Ramos (cell line): Measurements from ENCODE around the gene DNLZ.

Experiments used
- in situ Hi-C: fragments of 300-500 bp; cut with MboI; formaldehyde crosslinking; loops from one replicate; pipeline ENCODE4 v1.14.3; 2022; ENCODE audit warnings: low sequenced_read_pairs; ENCODE audit not compliant: unreplicated experiment

Gene DNLZ

DNA sequence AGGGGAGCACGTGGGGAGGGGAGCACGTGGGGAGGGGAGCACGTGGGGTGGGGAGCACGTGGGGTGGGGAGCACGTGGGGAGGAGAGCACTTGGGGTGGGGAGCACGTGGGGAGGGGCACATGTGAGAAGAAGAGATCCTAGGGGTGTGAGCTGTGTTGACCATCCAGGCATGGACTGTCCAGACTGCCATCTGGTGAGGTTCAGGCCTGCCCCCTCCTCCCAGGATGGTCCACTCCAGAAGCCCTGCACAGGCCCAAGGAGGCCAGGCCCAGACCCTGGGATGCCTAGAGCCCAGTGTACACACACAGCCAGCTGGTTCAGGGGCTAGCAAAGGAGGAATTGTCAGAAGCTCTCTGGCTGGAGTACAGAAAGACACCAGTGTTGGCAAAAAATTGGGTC lies 34.1 kb upstream of the DNLZ start:
- in situ Hi-C loops = no loop called here

DNA sequence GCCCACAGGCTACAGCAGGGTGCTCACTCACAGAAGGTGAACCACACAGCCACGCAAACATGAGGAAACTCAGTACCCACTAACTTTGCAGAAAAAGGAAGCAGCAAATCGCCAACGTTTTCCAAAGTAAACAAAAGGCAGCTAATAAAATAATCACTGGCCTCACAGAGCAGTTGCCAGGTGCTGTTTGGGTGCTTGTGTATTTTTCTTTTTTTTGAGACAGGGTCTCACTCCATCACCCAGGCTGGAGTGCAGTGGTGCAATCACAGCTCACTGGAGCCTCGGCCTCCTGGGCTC lies 32.6 kb upstream of the DNLZ start:
- in situ Hi-C loops = no loop called here

DNA sequence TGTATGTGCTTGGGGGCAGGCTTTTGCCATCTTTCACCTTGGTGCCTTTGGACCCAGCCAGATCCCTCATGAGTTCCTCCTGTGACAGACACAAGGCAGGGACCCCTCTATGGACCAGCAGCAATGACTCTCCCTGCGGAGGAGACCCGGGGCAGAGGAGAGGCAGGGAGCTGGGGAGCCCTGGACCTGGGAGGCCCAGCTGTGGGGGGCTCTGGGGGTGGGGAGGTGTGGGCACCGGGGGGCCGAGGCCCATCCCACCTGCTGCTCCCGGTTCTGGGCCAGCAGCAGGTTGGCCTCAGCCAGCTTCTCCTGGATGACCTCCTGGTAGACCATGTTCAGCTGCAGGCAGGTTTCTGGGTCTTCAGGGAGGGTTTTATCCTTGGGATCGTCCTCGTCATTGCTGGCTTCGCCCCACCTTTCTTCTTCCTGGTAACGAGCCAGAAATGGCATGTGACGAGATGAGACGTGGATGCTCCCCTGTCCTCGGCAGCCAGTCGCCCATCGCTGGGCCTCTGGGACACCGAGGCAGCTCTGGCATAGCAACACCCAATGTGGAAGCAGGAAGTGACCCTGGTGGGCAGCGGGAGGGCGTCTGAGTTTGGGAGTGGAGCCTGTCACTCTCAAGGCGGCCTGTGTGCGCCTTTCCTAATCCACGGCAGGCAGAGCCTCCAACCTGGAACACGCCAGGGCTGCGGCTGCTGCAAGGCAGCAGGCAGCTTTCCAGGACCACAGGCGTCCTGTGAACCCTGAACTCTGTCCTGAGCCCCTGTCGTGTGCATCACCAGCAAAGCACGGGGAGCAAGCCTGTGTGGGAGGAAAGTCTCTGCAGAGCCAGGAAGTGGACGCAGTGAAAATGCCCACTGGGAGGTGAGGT lies 32.0 kb upstream of the DNLZ start:
- in situ Hi-C loops = no loop called here

DNA sequence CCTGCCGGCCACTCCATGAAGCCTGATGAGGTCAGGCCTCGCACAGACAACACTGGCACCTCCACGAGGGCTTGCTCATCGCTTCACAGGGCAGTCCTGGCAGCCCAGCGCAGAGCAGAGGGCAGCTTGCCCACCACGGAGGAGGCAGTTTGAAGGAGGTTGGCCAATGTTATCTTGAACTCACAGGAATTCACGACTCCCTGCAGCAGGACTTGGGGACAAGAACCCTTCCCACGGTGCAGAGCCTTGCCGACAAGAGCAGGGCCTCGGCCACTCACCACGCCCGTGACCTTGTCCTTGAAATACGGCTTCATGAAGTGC lies 31.4 kb upstream of the DNLZ start:
- in situ Hi-C loops = no loop called here

DNA sequence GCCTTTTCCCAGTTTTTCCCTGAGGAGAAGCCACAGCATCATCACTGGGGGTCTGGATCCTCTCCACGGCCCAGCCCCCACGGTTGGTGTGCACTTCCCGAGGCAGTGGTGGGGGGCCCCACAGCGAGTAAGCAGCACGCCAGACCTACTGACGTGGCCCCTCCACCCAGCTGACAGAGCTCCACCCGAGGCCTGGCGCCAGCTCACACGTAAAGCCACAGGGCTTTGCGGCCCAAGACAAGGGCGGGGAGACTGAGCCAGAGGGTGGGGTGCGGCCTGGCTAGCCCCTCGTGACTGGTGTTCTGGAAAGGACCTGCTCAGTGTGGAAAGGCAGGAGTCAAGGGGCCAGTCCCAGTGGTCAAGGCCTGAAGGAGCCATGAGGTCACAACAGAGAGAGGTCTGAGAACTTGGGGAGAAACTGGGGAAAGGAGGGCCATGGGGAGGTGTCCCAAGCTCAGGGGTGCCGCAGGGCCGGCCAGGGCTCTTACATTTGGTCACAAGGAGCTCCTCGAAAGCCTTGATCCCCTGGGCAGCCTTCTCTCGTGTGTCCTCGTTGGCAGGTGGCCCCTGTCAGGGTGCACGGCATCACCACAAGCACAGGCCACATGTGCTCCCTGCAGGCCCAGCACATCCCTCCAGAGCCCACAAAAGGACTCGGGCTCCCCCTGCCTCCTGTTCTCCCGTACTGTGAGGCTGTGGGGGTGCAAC lies 30.9 kb upstream of the DNLZ start:
- in situ Hi-C loops = no loop called here

DNA sequence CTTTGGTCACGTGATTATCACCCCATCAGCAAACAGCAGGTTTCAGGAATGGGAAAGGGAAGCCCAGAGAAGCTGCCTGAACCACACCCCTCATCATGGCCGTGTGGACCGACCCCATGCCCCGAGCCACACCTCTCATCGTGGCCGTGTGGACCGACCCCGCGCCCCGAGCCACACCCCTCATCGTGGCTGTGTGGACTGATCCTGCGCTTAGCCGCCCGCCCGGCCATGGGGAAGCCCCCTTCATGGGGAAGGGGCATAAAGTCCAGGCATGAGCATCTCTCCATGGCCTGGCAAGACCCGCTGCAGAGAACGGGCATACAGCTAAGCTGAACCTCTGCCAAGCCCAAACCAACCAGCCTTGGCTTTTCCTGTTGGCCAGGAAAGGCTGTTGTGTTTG lies 30.0 kb upstream of the DNLZ start:
- in situ Hi-C loops = no loop called here

DNA sequence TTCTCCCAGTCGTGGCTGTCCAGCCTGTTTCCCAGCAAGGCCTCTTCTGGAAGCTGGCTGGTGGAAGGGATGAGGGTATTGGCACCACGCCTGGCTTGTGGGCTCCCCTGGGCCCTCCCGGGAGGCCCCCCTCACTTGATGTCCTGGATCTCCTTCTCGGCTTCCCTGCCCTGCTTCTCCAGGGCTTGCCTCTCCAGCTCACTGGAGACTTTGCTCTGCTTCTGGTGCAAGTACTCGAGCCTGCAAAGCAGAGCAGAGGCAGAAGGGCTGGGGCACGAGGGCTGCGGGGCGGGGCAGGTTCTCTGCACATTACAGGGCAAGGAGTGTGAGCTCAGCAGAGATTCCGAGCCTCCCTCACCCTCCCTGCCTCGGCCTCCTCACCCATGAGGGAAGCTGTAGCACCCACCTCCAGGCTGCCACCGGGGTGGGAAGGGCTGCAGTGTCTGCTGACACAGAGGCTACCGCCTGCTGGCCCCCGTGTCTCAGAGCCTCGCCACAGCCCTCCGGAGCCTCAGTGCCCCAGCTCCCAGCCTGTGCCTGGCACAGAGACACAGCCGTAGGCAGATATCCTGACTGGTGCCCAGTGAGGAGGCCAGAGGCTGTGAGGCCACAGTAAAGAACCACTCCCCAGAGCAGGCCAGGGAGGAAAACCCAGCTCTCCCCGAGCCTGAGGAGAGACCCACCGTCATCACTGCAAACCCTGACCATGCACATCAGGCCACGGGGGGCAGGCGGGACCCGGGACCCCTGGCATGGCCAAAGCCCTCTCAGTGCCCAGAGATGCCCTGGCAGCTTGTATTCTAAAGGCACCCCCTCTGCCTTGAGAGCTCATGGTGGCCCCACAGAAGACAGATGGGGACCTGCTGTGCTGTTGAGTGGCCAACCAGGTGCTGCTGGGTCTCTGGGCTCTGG lies 29.2 kb upstream of the DNLZ start:
- in situ Hi-C loops = no loop called here

DNA sequence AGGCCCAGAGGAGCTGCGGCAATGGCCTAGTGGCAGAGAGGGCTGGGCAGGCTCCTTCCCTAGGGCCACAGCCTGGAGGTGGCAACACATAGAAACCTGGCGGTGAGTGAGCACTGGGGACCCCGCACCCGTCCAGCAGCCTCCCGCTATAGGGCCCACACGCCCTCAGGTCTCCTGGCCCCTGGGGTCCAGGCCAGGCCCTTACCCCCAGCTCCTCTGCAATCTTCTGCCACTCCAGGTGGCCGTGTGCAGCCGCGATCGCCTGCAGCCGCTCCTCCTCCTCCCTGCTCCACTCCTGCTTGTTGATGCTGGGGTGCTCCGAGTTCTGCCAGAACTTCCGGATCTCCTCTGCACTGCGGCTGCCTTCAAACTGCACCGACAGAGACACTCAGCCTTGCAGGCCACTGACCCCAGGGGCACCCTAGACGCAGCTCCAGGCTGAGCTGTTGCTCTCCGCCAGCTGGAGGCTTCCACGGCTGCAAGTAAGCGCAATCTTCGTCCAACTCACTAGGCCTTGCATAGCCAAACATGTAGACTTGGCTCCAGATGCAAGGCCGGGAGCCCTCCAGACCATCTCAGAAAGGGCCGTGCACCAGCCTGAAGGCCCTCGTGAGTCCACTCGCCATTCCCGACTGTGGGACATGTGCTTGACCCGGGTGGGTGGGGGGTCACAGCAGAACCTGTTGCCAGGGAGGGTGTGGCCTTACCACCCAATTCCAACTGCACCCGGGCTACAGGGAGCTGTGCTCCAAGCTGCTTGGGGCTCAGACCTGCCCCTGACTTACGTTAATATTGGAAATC lies 28.4 kb upstream of the DNLZ start:
- in situ Hi-C loops = no loop called here

DNA sequence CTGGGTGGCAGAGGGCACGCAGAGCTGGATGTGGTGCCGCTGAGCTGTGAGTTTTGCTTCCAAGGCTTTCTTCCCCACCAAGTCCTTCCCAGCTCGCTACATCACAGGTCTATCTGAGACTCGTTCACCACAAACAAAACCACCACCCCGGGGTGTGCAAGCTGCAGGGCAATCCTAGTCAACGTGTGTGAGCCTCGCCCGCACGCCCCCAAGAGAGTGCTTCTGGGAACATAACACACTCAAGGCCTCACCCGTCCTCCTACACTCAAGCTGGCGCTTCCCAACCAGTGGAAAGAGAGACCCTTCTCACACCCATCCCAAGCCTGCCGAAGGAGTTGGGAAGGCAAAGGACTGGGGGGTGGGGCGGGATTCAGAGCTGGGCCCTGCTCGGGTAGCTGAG lies 25.9 kb upstream of the DNLZ start:
- in situ Hi-C loops = no loop called here

DNA sequence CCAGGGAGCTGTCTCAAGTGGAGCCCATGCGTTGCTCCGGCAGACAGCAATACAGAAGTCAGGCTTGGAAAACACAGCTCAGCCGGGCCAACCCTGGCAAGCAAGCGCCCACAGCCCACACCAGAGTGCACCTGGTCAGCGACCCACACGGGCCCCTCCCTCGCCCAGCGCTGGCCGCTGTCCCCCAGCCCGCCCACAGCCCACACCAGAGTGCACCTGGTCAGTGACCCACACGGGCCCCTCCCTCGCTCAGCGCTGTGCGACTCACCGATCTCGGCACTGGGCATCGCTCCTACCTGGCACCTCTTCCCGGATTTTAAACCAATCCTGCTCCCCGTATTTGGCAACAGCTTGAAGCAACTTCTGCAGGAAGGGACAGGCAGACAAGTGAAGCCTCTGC lies 23.7 kb upstream of the DNLZ start:
- in situ Hi-C loops = no loop called here

DNA sequence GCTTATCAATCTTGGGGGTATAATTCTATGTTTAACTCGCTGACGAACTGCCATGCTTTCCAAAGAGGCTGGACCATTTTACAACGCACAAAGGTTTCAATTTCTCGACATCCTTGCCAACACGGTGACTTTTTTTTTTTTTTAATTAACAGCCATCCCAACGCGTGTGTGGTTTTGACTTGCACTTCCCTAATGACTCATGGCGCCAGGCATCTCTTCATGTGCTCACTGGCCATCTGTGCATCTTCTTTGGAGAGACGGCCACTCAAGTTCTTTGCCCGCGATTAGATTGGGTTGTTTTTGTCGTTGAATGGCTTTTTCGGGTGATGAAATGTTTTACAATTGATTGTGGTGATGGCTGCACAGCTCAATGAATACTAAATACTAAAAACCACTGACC lies 22.5 kb upstream of the DNLZ start:
- in situ Hi-C loops = no loop called here

DNA sequence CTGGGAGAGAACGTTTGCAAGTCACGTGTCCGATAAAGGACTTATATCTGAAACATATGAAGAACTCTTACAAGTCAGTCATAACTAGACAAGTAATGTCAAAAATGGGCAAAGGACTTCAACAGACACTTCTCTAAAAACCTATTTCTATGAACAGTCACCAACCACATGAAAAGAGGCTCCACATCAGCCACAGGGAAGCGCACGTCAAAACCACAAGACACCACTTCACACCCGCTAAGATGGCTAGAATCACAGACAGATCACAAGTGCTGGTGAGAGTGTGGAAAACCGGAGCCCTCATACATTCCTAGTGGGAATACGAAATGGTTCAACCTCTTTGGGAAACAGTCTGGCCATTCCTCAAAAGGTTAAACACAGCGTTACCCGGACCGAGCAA lies 21.5 kb upstream of the DNLZ start:
- in situ Hi-C loops = no loop called here

DNA sequence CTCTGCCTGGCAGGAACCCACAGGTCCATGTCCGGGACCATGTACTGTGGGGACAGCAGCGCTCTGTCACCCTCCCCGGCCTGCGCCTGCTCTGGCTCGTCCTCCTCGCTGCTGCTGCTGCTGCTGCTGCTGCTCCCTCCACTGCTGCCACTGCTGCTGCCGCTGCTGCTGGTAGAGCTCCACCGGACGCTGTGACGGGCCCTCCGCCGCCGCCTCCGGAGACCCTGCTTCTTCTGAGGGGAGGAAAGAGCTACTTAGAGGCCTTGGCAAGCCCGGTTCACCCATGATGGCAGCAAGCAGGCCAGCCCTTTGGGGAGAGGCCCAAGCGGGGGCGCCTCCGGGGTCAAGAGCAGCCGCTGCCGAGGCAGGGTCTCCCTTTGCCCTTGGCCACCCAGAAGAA lies 19.9 kb upstream of the DNLZ start:
- in situ Hi-C loops = no loop called here

DNA sequence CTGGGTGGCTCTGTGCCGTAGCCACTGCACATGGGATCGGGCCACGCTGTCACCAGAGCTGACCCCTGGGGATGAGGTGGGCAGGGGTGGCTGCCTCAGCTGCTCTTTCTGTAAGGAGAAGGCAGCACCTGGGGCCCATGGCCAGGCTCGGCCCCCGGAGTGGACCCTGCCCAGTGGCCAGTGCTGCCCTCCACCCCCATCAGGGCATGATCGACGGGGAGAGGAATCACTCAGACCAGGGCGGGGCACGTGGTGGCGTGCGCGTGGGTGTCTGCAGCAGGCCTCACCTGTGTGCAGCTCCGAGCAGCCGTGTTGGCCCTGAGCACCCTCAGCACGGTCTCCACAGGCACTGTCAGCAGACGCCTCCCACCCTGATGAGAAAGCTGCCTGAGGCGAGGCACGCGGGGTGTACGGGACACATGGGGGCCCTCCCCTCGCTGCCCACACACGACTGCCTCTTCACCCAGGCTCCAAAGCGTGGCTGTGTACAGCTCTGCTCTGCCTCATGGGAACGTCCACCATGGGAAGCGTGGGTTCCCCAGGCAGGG lies 18.5 kb upstream of the DNLZ start:
- in situ Hi-C loops = no loop called here

DNA sequence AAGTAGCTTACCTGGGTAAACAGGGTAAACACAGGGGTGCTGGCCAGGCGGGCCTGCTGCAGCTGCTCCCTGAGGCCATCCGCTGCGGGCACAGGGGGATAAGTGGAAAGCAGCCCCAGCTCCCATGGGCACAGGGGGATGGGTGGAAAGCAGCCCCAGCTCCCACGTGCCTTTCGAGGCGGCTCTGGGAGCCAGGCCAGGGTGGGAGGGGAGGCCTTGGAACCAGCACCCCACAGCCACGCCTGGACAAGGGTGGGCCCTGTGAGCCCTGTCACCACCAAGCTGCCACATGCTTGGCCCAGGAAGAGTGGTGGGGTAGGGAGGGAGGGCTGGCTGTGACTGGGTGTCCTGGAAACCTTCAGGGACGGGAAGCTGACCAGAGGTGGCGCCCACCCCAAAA lies 17.8 kb upstream of the DNLZ start:
- in situ Hi-C loops = no loop called here

DNA sequence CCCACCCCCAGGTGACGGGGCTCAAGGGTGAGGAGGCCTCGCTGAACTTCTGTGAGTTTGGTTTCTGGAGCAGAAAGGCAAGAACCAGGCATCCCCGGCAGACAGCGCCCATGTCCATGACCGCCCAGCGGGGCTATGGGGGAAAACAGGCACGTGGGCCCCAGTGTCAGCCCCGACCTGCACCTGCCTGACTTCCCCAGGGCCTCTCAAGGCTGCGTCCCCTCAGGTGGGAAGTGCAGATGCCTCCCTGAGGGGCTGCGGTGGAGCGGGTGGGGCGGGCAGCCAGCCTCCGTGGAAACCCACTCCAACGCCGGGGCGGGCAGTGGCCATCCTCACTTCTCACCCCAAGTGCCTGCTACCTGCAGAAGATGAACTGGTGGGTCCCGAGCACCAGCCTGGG lies 16.8 kb upstream of the DNLZ start:
- in situ Hi-C loops = no loop called here

DNA sequence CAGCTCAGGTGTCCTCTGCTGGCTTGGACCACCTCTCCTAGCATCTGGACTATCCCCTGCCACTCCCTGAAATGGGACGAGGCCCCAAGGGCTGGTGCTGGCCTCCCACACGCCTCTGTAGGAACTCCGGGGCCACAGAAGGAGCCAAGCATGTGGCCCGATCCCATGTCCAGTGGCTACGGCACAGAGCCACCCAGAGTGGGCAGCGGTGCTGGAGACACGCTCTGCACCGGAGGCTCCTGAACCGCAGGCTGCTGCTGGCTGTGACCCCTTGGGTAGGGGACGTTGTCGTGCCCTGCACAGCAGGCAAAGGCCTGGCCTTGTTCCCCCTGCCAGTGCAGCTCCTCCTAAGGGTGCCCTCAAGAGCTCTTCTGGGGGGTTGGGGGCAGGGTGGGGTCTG lies 16.3 kb upstream of the DNLZ start:
- in situ Hi-C loops = no loop called here

DNA sequence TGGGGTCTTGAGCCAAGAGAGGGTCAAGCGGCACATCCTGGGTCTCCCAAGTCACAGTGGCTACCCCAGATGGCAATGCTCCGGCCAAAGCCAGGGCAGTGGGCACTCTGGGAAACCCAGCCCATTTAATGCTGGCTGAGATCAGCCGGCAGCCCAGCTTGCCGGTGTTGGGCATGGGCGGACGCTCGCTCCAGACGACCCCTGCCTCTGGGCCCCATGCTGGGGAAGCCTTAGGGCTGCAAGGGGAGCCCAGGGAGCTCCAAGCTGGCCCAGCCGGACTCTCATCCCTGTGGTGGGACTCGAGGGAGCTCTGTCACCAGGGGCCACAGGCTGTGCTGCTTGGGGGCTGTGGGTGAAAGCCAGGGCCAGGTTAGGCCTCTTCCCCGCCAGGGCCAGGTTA lies 15.9 kb upstream of the DNLZ start:
- in situ Hi-C loops = no loop called here

DNA sequence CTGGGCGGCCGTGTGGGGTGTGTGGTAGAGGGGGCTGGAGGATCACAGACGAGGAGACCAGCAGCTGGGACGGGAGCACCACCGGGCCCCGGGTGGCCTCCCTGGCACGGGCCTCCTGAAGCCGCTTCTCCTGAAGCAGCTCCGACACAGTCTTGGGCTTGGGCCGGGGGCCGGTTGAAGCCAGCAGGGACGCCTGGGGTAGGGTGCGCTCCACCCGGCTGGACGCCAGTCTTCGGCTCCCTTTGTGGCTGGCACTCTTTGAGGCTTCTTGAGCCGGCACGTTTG lies 15.4 kb upstream of the DNLZ start:
- in situ Hi-C loops = no loop called here

DNA sequence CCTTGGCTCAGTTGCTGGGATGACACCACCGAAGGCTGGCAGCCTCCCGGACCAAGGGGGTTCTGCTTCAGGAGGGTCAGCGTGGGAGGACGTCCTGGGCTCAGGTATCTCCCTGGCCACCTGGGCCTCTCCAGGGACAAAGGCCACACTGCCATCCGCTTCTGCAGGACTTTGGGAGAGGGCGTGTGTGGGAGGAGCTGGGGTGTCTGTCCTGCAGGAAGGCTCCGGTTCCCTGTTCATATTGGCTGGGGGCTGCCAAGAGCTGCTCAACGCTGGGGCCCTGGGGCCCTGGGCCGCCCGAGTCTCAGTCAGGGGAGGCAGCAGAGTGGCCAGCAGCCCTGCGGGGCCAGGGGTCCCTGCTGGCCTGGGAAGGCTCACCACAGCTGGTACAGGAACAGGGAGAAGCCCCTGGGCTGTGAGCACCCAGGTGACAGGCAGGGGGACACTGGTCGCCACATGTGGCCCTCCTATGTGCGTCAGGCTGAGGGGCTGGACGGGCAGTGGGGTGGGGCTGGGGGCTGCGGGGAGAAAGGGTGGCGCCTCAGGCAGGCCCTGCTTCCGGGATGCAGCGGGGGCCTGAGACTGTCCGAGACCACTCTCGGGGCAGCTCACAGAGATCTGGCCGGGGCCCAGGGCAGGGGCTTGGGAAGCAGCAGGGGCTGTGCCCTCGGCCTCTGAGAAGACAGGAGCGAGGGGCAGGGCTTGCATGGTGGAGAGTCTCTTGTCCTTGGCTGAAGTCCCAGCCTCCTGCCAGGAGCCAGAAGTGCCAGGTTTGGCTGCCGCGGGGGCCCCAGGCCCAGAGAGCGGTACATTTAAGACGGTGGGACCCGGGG lies 14.8 kb upstream of the DNLZ start:
- in situ Hi-C loops = no loop called here
